D721Med (cell line): ENCODE measurements around the gene CNTNAP2.
"Not testable (repeated sequence)": the region's sequence is repeated elsewhere in the genome, so short reads cannot be mapped to it uniquely, and the experiment has no call there.

Experiments used
- DNase-seq: peaks from one replicate; pipeline ENCODE4 v3.0.0; 2011; ENCODE audit warnings: low spot score; ENCODE audit not compliant: insufficient read length
- FAIRE-seq: peaks from 2 replicates; lab custom pipeline; 2011; peaks lifted over from hg19 to GRCh38; lab: Jason Lieb, UNC
- CTCF ChIP-seq: IDR thresholded peaks from 2 replicates; pipeline ENCODE4 v1.5.1; 2012; ENCODE audit warnings: mild to moderate bottlenecking, control low read depth; ENCODE audit not compliant: insufficient read depth; ENCODE audit errors: missing control alignments

Gene CNTNAP2

GRCh38 chr7:148299350-148300276, 2183.0 kb downstream of the CNTNAP2 start:
- DNase-seq (no peak), FAIRE-seq (peak; percentile 29)
- no peak for TF ChIP-seq CTCF

DNA sequence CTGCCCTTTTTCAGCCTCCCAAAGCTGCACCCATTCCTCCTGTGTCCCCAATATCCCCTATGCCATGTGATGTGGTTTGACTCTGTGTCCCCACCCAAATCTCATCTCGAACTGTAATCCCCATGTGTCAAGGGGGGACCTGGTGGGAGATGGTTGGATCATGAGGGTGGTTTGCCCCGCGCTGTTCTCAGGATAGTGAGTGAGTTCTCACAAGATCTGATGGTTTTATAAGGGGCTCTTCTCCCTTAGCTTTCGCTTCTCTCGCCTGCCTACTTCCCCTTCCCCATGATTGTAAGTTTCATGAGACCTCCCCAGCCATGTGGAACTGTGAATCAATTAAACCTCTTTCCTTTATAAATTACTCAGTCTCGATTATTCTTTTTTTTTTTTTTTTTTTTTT, 2185.8 kb downstream of the CNTNAP2 start:
- not testable (repeated sequence) for FAIRE-seq, DNase-seq

DNA sequence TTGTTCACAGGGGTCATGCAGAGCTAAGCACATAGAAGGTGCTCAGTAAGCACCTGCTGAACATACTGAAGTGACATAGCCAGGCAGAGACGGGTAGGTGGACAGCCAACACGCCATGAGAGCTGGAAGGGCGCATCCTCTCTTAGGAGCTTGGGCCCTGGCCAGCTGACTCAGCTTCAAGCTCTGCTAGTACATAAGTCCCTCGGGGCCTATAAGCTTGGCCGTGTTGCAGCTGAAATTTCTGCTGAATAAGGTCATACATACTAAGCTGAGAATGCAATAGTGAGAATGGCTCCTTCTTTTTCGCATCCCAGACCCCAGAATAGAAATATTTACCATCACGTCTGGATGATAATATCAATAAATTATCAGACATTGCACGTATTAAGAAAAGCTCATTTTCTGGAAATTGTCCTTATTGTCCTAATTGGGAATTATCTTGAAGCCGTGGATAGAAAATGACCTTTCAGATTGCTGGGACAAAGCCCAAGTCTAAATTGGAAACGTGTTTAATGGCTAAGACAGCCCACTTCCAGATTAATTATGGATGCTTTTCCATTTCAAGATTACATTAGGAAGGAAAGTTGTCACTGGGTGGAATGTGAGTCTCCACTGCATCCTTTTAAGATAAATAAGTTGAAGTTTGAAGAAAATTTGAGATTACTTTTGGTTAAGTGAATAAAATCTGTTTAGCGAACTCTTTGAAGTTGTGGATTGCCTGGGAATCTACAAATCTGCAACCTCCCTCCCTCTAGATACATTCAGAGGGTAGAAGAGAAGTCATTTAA, 2186.9 kb downstream of the CNTNAP2 start:
- no peak for TF ChIP-seq CTCF
- no peak for DNase-seq
- FAIRE-seq: no peak

GRCh38 chr7:148304083-148304335, 2187.4 kb downstream of the CNTNAP2 start:
- no peak for TF ChIP-seq CTCF
- FAIRE-seq (no peak), DNase-seq (no peak)

- TF ChIP-seq CTCF: no peak
- FAIRE-seq: no peak
- no peak for DNase-seq
These were observed 2187.9 kb downstream of the CNTNAP2 start for GRCh38 chr7:148304456-148304855.

- no peak for TF ChIP-seq CTCF
- DNase-seq (no peak), FAIRE-seq (no peak)
These were observed 2190.2 kb downstream of the CNTNAP2 start for GRCh38 chr7:148306759-148307158.

DNA sequence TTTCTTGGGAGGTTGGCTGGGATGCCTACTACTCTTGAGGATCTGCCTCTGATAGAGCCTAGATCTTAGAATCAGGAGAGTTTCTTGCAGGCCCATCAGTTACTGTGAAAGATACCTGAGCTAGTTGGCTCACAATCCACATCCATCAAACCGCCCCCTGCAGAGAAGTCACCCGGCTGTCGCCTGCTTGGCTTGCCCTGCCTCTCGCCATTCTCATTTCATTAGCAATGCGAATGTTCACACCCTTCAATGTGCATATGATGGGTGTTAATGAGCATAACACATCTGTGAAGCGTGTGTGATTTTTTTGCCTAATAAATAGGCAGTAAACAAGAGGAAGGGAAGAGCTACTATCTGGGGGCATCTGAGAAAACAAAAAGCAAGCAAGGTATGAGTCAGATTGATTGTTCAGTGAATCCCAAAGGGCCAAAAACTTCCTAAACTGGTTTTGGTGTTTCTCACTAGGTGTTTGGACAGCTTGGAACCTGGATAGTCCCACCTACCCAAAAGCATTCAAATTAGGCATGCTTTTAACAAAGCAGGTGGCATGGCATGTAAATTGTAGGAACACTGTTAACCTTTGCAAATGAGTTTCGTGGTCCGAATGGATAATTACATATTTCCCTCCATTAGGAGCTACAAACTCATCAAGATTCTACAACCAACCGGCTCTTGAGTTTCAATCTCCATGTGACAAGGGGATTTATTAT, 2201.7 kb downstream of the CNTNAP2 start:
- DNase-seq (no peak), FAIRE-seq (no peak)
- no peak for TF ChIP-seq CTCF
